COLO668 (cell line): Measurements from ENCODE around the gene ADPRM.
"Not testable (repeated sequence)": the region's sequence is repeated elsewhere in the genome, so short reads cannot be mapped to it uniquely, and the experiment has no call there.

Experiments used
- DNase-seq: peaks from one replicate; lab custom pipeline; 2025; ENCODE audit not compliant: unreplicated experiment; lab: John Stamatoyannopoulos, UW

Gene ADPRM

GRCh38 chr17:10697092-10698081, at the start of gene ADPRM, which contains the start of gene SCO1:
TSS of gene ADPRM (plus strand) at chr17:10697594. CDS start at chr17:10704927, 7,333 bp downstream.
TSS of gene SCO1 (minus strand) at chr17:10697533. CDS start at chr17:10697507, 26 bp downstream.
- peak; percentile 88 for DNase-seq

- no peak for DNase-seq
Measured at GRCh38 chr17:10648381-10648780, 49.0 kb upstream of the ADPRM start.

GRCh38 chr17:10648956-10649355, 48.4 kb upstream of the ADPRM start:
- no peak for DNase-seq

GRCh38 chr17:10649602-10650001, 47.8 kb upstream of the ADPRM start:
- no peak for DNase-seq

- no peak for DNase-seq
Measured at GRCh38 chr17:10651927-10652326, 45.5 kb upstream of the ADPRM start.

GRCh38 chr17:10652984-10653659, 44.3 kb upstream of the ADPRM start:
- DNase-seq = no peak

GRCh38 chr17:10653987-10654386, 43.4 kb upstream of the ADPRM start:
- no peak for DNase-seq

- no peak for DNase-seq
Measured at GRCh38 chr17:10657148-10657547, 40.2 kb upstream of the ADPRM start, which contains the start of gene MYH3. TSS of gene MYH3 (minus strand) at chr17:10657309. CDS start at chr17:10655064, 2,245 bp downstream.

- DNase-seq = no peak
Measured at GRCh38 chr17:10657879-10658278, 39.5 kb upstream of the ADPRM start.

GRCh38 chr17:10661437-10661836, 36.0 kb upstream of the ADPRM start:
- DNase-seq = no peak

- DNase-seq = no peak
Measured at GRCh38 chr17:10663231-10663630, 34.2 kb upstream of the ADPRM start.

GRCh38 chr17:10664571-10664970, 32.8 kb upstream of the ADPRM start:
- DNase-seq = no peak

- no peak for DNase-seq
Measured at GRCh38 chr17:10666906-10667305, 30.5 kb upstream of the ADPRM start.

- no peak for DNase-seq
Measured at GRCh38 chr17:10668775-10669174, 28.6 kb upstream of the ADPRM start.

- DNase-seq = no peak
Measured at GRCh38 chr17:10673312-10673711, 24.1 kb upstream of the ADPRM start.

GRCh38 chr17:10674704-10675103, 22.7 kb upstream of the ADPRM start:
- DNase-seq = no peak

- no peak for DNase-seq
Measured at GRCh38 chr17:10681866-10682446, 15.4 kb upstream of the ADPRM start.

GRCh38 chr17:10683853-10684252, 13.5 kb upstream of the ADPRM start:
- no peak for DNase-seq

GRCh38 chr17:10687499-10687898, 9.9 kb upstream of the ADPRM start:
- no peak for DNase-seq

GRCh38 chr17:10695875-10696407, 1.5 kb upstream of the ADPRM start:
- DNase-seq = not testable (repeated sequence)
